Sigmoid colon (tissue), 3 donors: ENCODE measurements around the gene SH3RF3.

Experiments used
- POLR2A ChIP-seq, 2 donors: fragments of 450-650 bp; IDR thresholded peaks; one replicate each; pipeline ENCODE4 v1.6.1; 2016; ENCODE audit warnings: antibody characterized with exemption in 2 of 2, mild to moderate bottlenecking in 2 of 2, moderate library complexity in 2 of 2
- TF ChIP-seq, protein P1 (sequence below), 4 experiments: fragments of 450-650 bp in 3 of 4; fragments of 200-600 bp in 1 of 4; IDR thresholded peaks; one replicate each; pipeline ENCODE4 v1.5.1; 2016 to 2019; ENCODE audit warnings: antibody characterized with exemption in 4 of 4, mild to moderate bottlenecking in 3 of 4, moderate library complexity in 2 of 4

DNA sequence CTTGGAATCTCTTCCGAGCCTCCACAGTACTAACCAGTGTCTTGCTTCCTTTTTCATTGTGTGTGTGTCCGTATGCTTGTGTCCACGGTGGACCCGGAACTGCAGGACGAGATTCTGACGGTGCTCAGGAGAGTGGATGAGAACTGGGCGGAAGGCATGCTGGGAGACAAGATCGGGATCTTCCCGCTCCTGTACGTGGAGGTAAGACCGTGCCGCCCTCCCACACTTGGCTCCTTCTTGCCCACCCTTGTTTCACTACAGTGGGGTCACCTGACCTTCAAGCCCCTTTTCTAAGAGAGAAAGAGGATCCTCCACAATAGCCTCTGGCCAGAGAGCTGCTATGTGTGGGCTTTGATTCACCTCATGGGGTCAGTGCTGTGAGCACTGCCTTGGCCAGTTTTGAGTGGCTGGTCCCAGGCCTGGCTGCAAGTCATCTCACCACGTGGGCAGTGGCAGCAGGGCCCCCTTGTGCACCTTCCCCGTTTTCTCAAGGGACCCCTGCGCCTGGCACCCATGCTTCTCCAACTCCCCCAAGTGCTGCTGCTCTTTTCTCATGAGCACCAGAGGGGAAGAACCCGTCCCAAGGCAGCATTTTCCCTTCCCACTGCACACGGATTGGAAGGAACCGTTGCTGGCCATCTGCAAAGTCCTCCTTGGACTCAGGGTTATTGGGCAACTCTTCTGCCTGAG, 242.6 kb downstream of the SH3RF3 start:
- no peak for TF ChIP-seq POLR2A (IDR thresholded peaks at IDR 0.05)
- TF ChIP-seq, protein P1, sequence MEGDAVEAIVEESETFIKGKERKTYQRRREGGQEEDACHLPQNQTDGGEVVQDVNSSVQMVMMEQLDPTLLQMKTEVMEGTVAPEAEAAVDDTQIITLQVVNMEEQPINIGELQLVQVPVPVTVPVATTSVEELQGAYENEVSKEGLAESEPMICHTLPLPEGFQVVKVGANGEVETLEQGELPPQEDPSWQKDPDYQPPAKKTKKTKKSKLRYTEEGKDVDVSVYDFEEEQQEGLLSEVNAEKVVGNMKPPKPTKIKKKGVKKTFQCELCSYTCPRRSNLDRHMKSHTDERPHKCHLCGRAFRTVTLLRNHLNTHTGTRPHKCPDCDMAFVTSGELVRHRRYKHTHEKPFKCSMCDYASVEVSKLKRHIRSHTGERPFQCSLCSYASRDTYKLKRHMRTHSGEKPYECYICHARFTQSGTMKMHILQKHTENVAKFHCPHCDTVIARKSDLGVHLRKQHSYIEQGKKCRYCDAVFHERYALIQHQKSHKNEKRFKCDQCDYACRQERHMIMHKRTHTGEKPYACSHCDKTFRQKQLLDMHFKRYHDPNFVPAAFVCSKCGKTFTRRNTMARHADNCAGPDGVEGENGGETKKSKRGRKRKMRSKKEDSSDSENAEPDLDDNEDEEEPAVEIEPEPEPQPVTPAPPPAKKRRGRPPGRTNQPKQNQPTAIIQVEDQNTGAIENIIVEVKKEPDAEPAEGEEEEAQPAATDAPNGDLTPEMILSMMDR (IDR thresholded peaks at IDR 0.05), result no peak
